H1 (cell line): ENCODE data around the gene ABHD2. TPM values are rescaled to one million over a fixed set of nuclear protein-coding genes. Genes with fewer than 3 reads are reported as not detected.

Experiments used
- ASH2L ChIP-seq: fragments of 200-600, 300-600 bp; sonication (generic); IDR thresholded peaks from one replicate; pipeline ENCODE4 v1.7.1; 2017; ENCODE audit warnings: low read length
- CBX5 ChIP-seq: fragments of 300-800, 300-1000 bp; sonication (generic); IDR thresholded peaks from 2 replicates; pipeline ENCODE4 v1.7.1; 2016; ENCODE audit warnings: antibody characterized with exemption, low read length, low read depth
- polyA plus RNA-seq, 7 experiments: library from polyadenylated mRNA; depleted of rRNA in 3 of 7; stranded (reverse) in 5 of 7; unstranded in 2 of 7; fragments of >200 nt in 5 of 7; fragments of 200-250 nt in 2 of 7; gene quantifications; 1 replicate in 5 of 7; 2 replicates in 1 of 7; 4 replicates in 1 of 7; pipeline versions ENCODE4 v1.2.1 to v1.2.3, GENCODE V29; 2011 to 2013; ENCODE audit warnings: missing spikeins in 2 of 7, mixed read lengths in 2 of 7
- total RNA-seq: library from RNA; stranded (reverse); fragmentation: NEBNext Ultra II Directional; extraction: Animal tissue kit (Norgen Biotek cat#: 25700); gene quantifications from 2 replicates; pipeline ENCODE4 v1.2.1, GENCODE V29; 2021

ABHD2 gene
- total and polyA plus RNA-seq, 2 of the 8 experiments (the other 6 are each of a cell fraction or from before 2014, with no cell fraction given), result 9.1 to 23.7 TPM

DNA sequence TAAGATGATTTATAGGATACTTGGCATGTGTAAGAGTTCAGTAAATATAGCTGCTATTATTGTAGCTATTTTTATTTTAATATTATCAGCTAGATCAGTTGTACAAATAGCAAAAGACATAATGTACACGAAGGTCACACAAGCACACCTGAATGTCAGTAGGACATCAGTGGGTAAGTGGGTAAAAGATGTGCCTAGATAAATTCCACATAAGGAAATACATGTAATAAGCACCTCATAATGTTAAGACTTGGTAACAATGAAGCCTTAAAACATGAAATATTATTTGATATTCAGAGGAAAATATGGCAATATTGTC, 41.5 kb downstream of the ABHD2 start (continued):
- TF ChIP-seq CBX5, result no peak
- no peak for TF ChIP-seq ASH2L
